ENCODE measurements around the gene FGF3.

The FGF3 gene

DNA sequence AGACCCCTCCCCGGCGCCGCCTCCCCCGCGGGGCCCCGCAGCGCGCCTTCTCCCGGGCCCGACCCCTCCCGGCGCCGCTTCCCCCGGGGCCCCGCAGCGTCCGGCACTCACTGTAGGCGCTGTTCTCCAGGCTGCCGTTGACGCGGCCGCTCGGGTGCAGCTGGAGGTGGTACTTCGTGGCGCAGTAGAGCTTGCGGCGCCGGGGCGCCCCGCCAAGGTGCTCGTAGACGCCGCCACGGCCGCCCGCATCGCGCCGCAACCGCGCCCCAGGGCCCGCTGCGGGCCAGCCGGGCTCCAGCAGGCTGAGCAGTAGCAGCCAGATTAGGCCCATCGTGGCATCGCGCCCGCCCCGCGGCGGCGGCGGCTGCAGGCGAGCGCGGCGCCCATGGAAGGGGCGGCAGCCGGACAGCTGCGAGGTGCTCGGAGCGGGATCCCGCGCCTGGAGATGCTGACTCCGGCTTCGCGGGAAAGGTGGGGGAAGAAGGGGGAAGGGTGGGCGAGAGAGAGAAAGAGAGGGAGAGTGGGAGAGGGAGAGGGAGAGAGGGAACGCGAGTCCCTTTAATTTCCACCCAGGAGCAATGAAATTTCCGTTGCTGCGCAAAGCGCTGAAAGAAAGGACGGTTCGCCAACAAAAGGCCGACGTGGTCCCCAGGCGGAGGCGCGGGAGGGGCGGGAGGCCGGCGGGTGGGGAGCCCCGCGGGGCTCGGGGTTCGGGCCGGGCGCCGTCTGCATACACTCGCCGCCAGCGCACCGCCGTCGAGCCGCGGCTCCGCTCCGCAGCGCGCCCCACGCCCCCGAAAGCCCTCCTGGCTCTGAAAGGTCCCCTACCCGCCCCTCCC is at the start of gene FGF3:
Gene FGF3 (minus strand): TSS at position 814 of the 839 bp plus-strand sequence. CDS start 483 bp downstream, at position 331.
- no peak for DNase-seq (ENCODE audit: low spot score)

- DNase-seq (ENCODE audit: low spot score) = no peak
These were observed 49.7 kb upstream of the FGF3 start for GRCh38 chr11:69868871-69869270.

DNA sequence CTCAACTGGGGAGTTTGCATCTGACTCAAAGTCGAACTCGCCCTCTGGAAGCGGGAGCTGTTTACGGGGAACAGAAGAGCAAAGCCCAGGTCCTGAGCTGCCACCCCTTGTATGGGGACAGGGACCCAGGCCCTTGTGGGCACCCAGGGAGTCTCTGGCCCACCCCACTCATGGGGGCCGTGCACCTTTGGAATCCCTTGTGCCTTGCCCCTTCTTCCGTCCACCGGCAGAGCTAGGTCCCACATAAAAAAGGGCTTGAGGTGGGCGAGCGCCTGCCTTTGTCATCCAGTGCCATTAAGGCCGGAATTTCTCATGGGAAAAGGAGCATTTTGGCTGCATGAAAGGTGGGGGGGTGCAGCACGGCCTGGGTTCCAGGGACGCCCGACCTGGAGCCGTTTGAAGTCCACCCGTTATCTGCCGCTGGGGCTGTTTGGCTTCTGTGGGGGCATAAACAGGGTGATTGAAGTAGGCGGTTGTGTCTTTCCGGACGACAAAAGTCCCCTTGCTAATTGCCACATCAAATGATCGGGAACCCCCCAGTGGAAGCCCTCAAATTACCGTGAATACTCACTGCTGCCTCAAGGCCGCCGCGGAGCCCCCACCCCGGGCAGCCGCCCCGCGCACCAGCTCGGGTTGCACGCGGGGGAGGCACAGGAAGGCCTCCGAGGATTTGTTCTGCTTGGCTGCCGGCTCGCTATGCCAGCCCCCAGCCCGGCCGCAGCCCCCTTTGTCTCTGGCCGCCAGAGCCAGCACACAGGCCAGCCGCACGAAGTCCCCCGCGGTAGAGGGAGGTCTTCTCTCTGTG is 49.0 kb upstream of the FGF3 start:
- no peak for DNase-seq (ENCODE audit: low spot score)

GRCh38 chr11:69867076-69868005 is 48.1 kb upstream of the FGF3 start:
- peak; percentile 42 for DNase-seq (ENCODE audit: low spot score)

GRCh38 chr11:69866648-69867047 is 47.4 kb upstream of the FGF3 start:
- no peak for DNase-seq (ENCODE audit: low spot score)

GRCh38 chr11:69865707-69866106 is 46.5 kb upstream of the FGF3 start:
- no peak for DNase-seq (ENCODE audit: low spot score)

GRCh38 chr11:69864686-69865661 is 45.8 kb upstream of the FGF3 start:
- no peak for DNase-seq (ENCODE audit: low spot score)

- no peak for DNase-seq (ENCODE audit: low spot score)
These were observed 44.5 kb upstream of the FGF3 start for GRCh38 chr11:69863544-69864200.

GRCh38 chr11:69862797-69863543 is 43.8 kb upstream of the FGF3 start:
- no peak for DNase-seq (ENCODE audit: low spot score)

- no peak for DNase-seq (ENCODE audit: low spot score)
These were observed 43.1 kb upstream of the FGF3 start for GRCh38 chr11:69862331-69862771.

DNA sequence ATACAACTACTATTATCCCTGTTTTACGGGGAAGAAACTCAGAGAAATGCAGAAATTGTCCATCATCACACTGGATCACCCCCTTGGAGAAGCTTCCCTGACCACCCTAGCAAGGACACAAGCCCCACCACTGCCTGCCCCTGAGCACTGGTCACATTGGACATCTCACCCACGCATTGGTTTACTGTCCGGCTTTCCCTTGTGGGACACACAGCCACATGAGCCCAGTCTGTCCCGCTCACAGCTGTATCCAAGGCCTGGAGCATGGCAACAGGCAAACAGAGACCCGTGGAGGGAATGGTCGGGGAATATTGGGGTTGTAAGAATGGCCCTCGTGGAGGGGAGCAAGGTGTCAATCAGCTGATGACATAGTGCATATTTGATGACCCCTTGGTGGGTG is 42.7 kb upstream of the FGF3 start:
- no peak for DNase-seq (ENCODE audit: low spot score)

- DNase-seq (ENCODE audit: low spot score) = no peak
These were observed 41.7 kb upstream of the FGF3 start for GRCh38 chr11:69860796-69861445.

GRCh38 chr11:69860244-69860643 is 41.0 kb upstream of the FGF3 start:
- no peak for DNase-seq (ENCODE audit: low spot score)

GRCh38 chr11:69859275-69859934 is 40.2 kb upstream of the FGF3 start:
- no peak for DNase-seq (ENCODE audit: low spot score)

GRCh38 chr11:69855421-69855820 is 36.2 kb upstream of the FGF3 start:
- no peak for DNase-seq (ENCODE audit: low spot score)

DNA sequence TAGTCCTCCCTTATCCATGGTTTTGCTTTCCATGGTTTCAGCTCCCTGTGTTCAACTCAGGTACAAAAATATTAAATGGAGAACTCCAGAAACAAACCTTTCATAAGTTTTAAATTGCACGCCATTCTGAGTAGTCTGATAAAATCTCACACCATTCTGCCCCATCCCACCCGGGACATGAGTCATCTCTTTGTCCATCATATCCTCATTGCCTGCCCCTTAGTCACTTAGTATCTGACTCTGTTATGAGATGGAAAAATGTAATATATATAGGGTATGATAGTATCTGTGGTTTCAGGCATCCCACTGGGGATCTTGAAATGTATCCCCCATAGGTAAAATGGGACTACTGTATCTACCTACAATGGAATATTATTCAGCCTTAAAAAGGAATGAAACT is 35.5 kb upstream of the FGF3 start:
- DNase-seq (ENCODE audit: low spot score) = no peak

DNA sequence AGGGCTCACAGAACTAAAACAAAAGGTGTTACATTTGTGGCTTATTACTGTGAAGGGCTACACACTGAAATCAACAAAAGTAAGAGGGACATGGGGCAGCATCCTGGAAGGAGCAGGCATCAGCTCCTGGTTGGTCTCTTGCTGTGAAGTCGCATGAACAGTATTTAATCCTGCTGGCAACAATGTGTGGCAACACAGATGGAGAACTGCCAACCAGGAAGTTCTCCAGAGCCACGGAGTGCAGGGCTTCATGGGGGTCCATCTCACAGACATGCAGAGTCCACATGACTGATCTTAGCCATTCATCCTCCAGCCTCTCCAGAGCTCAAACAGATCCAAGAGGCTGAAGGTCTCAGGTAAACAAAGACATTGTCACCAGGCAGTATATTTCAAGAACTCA is 32.8 kb upstream of the FGF3 start:
- DNase-seq (ENCODE audit: low spot score) = no peak

GRCh38 chr11:69848201-69848600 is 29.0 kb upstream of the FGF3 start:
- DNase-seq (ENCODE audit: low spot score) = no peak

Measured in AG20443 (cell line).